ENCODE results near the gene CIRBP. TPM values are rescaled to one million over a fixed set of nuclear protein-coding genes. Genes with fewer than 3 reads are reported as not detected.

CIRBP gene
- total and polyA plus RNA-seq, 2 of the 13 experiments (the other 11 are each of a cell fraction or from before 2014, with no cell fraction given), result 133 to 140 TPM

DNA sequence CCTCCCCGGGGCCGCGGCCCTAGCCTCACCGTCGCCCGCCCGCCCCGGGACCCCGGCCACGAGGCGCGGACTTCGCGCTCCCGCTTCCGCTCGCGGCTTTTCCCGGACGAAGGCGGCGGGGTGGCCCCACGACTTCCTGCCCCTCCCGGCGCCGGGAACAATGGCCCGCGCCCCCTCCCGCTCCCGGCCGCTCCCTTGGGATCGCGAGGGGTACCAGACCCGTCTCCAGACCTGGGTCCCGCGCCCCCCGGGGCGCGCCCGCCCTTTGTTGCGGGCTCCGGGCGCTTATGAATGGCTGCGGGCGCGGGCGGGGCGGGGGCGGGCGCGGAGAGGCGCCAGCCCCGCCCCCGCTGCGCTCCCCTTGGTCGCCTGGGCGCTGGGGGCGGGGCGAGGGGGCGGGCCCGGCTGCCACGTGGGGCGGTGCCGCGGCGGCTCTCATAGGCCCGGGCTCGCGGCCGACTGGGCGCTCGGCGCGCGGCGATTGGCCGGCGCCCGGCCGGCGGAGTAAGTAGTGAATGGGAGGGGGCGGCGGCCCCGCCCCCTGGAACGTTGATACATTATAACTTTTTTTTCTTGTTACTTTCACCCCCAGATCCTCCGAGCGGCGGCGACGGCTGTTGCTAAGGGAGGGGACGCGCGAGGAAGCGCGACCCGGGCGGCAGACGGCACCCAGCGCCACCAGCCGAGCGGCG lies 19.7 kb upstream of the CIRBP start (continued):
- TF ChIP-seq, protein P1, sequence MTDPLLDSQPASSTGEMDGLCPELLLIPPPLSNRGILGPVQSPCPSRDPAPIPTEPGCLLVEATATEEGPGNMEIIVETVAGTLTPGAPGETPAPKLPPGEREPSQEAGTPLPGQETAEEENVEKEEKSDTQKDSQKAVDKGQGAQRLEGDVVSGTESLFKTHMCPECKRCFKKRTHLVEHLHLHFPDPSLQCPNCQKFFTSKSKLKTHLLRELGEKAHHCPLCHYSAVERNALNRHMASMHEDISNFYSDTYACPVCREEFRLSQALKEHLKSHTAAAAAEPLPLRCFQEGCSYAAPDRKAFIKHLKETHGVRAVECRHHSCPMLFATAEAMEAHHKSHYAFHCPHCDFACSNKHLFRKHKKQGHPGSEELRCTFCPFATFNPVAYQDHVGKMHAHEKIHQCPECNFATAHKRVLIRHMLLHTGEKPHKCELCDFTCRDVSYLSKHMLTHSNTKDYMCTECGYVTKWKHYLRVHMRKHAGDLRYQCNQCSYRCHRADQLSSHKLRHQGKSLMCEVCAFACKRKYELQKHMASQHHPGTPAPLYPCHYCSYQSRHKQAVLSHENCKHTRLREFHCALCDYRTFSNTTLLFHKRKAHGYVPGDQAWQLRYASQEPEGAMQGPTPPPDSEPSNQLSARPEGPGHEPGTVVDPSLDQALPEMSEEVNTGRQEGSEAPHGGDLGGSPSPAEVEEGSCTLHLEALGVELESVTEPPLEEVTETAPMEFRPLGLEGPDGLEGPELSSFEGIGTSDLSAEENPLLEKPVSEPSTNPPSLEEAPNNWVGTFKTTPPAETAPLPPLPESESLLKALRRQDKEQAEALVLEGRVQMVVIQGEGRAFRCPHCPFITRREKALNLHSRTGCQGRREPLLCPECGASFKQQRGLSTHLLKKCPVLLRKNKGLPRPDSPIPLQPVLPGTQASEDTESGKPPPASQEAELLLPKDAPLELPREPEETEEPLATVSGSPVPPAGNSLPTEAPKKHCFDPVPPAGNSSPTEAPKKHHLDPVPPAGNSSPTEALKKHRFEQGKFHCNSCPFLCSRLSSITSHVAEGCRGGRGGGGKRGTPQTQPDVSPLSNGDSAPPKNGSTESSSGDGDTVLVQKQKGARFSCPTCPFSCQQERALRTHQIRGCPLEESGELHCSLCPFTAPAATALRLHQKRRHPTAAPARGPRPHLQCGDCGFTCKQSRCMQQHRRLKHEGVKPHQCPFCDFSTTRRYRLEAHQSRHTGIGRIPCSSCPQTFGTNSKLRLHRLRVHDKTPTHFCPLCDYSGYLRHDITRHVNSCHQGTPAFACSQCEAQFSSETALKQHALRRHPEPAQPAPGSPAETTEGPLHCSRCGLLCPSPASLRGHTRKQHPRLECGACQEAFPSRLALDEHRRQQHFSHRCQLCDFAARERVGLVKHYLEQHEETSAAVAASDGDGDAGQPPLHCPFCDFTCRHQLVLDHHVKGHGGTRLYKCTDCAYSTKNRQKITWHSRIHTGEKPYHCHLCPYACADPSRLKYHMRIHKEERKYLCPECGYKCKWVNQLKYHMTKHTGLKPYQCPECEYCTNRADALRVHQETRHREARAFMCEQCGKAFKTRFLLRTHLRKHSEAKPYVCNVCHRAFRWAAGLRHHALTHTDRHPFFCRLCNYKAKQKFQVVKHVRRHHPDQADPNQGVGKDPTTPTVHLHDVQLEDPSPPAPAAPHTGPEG (CRISPR knock-in tag; IDR thresholded peaks at IDR 0.05), result 0 out of 2 replicates have a peak, but pooled peaks have one; percentile 60
- TF ChIP-seq ZFP90 (CRISPR knock-in tag; IDR thresholded peaks at IDR 0.05; ENCODE audit: borderline replicate concordance) (no peak; the same call in 1 of the 2 replicates), SMARCE1 (IDR thresholded peaks at IDR 0.05; ENCODE audit: borderline replicate concordance) (no peak), KLF9 (CRISPR knock-in tag; IDR thresholded peaks at IDR 0.05; ENCODE audit: low read depth) (no peak), ZSCAN21 (CRISPR knock-in tag; IDR thresholded peaks at IDR 0.05; ENCODE audit: borderline replicate concordance) (no peak; the same call in 1 of the 2 replicates), JUND (CRISPR knock-in tag; IDR thresholded peaks at IDR 0.05) (no peak), AFF4 (CRISPR knock-in tag; IDR thresholded peaks at IDR 0.05) (no peak; the same call in 1 of the 2 replicates), GTF3A (CRISPR knock-in tag; conservative IDR thresholded peaks at IDR 0.05) (no peak), ZNF780A (CRISPR knock-in tag; IDR thresholded peaks at IDR 0.05) (no peak)
- TF ChIP-seq, protein P2, sequence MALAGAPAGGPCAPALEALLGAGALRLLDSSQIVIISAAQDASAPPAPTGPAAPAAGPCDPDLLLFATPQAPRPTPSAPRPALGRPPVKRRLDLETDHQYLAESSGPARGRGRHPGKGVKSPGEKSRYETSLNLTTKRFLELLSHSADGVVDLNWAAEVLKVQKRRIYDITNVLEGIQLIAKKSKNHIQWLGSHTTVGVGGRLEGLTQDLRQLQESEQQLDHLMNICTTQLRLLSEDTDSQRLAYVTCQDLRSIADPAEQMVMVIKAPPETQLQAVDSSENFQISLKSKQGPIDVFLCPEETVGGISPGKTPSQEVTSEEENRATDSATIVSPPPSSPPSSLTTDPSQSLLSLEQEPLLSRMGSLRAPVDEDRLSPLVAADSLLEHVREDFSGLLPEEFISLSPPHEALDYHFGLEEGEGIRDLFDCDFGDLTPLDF (CRISPR knock-in tag; IDR thresholded peaks at IDR 0.05), result 0 out of 2 replicates have a peak, but pooled peaks have one; percentile 42
- TF ChIP-seq, protein P3, sequence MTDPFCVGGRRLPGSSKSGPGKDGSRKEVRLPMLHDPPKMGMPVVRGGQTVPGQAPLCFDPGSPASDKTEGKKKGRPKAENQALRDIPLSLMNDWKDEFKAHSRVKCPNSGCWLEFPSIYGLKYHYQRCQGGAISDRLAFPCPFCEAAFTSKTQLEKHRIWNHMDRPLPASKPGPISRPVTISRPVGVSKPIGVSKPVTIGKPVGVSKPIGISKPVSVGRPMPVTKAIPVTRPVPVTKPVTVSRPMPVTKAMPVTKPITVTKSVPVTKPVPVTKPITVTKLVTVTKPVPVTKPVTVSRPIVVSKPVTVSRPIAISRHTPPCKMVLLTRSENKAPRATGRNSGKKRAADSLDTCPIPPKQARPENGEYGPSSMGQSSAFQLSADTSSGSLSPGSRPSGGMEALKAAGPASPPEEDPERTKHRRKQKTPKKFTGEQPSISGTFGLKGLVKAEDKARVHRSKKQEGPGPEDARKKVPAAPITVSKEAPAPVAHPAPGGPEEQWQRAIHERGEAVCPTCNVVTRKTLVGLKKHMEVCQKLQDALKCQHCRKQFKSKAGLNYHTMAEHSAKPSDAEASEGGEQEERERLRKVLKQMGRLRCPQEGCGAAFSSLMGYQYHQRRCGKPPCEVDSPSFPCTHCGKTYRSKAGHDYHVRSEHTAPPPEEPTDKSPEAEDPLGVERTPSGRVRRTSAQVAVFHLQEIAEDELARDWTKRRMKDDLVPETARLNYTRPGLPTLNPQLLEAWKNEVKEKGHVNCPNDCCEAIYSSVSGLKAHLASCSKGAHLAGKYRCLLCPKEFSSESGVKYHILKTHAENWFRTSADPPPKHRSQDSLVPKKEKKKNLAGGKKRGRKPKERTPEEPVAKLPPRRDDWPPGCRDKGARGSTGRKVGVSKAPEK (CRISPR knock-in tag; IDR thresholded peaks at IDR 0.05; ENCODE audit: borderline replicate concordance), result no peak

Data from HepG2 (cell line).